GM12865 (cell line): ENCODE results near the gene PPP2R5C.

Experiments
- DNase-seq: peaks from one replicate; pipeline ENCODE4 v3.0.0; 2010; ENCODE audit warnings: low read depth
- H3K4me3 ChIP-seq: 2 replicates; pipeline ENCODE4 v1.5.1; 2011; ENCODE audit warnings: mild to moderate bottlenecking, low read depth, low read length, control low read depth
- TF ChIP-seq, protein P1 (sequence below): IDR thresholded peaks from 2 replicates; pipeline ENCODE4 v1.5.1; 2011; ENCODE audit warnings: low read length, control low read depth, low read depth, inconsistent platforms; ENCODE audit not compliant: insufficient read depth; ENCODE audit errors: missing control alignments

PPP2R5C gene

DNA sequence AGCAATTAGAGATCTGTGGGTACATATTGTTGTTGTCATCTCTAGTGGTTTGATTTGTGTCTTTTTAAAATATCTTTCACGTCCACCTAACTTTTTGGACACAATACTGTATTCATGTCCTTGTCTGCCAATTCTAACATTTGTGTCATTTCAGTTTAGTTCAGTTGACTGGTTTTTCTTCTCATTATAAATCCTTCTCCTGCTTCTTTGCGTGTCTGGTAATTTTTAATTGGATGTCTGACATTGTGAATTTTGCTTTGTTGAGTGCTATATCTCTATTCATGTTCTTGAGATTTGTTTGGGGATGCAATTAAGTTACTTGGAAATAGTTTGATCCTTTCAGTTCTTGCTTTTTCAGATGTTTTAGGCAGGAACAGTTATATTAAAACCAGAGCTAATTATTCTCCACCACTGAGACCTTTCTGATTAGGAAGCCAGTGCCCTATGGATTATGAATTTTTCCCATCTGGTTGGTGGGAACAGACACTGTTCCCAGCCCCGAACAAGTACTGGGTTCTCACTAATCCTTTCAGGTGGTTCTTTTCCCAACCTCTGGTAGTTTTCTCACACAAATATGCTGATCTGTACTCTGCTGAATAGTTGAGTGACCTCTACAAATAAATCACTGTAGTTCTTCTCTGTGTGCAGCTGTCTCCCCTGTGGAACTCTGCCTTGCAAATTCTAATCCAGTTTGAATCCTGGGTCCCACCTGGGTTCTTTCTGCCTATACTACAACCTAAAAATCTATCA is 111.7 kb downstream of the PPP2R5C start:
- DNase-seq: no peak
- TF ChIP-seq, protein P1, sequence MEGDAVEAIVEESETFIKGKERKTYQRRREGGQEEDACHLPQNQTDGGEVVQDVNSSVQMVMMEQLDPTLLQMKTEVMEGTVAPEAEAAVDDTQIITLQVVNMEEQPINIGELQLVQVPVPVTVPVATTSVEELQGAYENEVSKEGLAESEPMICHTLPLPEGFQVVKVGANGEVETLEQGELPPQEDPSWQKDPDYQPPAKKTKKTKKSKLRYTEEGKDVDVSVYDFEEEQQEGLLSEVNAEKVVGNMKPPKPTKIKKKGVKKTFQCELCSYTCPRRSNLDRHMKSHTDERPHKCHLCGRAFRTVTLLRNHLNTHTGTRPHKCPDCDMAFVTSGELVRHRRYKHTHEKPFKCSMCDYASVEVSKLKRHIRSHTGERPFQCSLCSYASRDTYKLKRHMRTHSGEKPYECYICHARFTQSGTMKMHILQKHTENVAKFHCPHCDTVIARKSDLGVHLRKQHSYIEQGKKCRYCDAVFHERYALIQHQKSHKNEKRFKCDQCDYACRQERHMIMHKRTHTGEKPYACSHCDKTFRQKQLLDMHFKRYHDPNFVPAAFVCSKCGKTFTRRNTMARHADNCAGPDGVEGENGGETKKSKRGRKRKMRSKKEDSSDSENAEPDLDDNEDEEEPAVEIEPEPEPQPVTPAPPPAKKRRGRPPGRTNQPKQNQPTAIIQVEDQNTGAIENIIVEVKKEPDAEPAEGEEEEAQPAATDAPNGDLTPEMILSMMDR: no peak
- H3K4me3 ChIP-seq: no peak overlapping the region

DNA sequence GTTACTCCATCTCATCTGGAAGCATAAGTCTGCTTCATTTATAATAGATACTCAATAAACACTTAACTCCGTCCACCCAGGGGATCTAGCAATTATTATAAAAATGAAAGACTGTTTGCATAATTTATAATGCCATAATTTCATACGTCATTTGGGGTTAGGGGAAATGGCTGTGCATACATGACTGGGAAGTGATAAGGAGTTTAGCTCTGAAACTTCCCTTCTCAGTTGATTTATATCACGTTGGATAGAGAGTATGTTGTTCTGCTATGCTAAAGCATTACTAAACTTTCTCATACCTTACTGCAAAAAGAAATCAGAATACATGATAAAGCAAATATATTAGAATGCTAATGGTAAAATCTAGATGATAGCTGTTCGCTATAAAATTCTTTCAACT is 112.5 kb downstream of the PPP2R5C start:
- no peak overlapping the region for H3K4me3 ChIP-seq

DNA sequence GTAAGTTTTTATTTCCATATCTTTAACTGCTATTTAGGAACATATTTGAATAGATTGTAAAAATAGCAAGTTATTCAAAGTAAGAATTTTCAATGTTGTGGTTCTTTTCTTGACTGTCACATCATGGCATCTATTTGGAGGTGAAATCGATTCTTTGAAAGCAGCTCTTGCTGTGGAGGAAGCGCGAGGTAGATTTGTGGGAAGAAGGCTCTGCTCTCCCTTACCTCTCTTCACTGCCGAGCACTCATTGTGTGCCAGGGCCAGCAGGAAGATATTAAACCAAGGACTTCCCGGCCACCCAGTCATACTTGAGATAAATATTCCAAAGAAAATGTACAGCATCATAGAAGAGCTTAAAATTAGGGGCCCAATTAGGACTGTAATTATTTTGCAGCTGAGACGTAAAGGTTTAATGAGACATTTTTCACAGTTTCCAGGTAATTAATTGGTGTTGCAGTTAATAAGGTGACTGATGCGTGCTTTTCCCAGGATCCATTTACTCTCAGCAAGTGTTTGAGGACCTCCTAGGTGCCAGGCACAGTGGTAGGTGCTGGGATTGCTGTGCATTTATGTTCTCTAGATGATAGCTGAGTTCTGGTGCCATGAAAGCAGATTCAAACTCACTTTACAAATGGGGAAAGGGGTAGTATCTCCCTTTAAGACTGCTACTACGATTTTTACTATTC is 113.7 kb downstream of the PPP2R5C start:
- no peak for DNase-seq
- peak overlapping the region; percentile 38; the same call in 1 of the 2 replicates for H3K4me3 ChIP-seq
- TF ChIP-seq, protein P1: no peak

More for the DNA sequence above, 112.5 kb downstream of the PPP2R5C start:
- no peak for DNase-seq
- TF ChIP-seq, protein P1: no peak

DNA sequence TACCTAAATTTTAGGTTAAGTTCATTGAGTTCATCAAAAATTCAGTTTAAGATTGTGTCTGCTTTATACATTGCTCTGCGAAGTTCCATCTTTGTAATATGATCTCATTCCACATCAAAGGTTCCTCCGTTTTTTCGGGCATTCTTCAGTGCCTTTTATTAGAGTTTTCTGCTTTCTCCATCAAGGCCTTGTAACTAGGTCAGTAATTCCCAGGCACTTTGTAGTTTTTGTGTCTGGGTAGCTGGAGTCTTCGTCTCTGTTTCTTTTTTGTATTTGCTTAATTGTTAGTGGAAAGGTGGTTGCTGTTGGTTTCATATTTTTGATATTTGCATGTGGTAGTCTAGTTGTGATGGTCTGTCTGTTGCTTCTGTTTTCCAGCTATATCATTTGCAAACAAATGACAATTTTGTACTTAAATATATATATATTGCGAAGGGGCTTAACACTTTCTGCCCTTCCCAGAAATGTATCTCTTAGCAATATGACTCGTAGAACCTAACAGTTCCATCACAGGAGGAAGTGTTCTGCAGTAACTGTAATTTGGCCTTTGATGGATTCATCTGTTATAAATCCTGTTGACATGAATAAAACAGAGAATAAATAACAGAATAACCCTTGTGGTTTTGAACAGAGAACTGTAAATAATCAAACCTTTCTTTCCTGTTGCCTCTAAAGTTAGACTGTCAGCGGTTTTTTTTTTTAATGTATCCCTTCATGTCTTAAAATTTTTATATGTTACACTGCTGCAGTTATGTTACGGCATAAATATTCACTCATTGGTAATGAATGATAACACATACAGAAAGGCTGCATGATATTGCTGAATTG is 114.4 kb downstream of the PPP2R5C start:
- TF ChIP-seq, protein P1: no peak
- H3K4me3 ChIP-seq: peak overlapping the region; percentile 38
- DNase-seq: peak; percentile 58

DNA sequence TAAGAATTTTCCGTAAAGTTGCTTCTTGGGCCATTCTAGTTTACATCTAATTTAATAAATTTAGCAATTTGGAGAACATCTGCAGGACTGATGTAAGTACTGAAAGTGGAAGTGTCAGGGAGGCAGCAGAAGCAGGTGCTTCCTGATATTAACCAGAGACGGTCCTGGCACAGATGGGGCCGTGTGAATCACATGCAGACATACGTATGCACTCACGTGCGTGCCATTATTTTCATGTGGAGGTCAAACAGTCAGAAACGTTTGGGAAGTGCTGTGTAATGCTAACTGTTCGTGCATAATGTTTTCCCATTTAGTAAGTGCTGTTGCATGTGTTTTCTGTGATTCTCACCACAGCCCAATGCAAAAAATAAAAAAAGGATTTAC is 115.0 kb downstream of the PPP2R5C start:
- TF ChIP-seq, protein P1: no peak
- peak; percentile 95 for DNase-seq
- H3K4me3 ChIP-seq: peak overlapping the region; percentile 38

DNA sequence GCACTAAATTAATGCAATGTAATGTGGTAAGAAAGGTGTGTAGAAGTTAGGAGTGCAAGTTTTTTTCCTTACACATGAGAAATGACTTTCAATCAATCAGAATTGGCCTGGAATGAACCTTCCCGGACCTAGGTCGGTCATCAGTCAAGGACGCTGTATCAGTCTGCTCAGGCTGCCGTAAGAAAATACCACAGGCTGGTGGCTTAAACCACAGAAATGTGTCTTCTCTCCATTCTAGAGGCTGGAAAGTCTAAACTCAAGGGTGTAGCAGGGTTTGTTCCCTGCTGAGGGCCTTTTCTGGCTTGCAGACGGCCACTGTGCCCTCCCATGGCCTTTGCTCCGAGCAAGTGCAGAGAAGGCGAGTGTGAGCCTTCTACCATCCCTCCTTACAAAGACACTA is 116.3 kb downstream of the PPP2R5C start:
- TF ChIP-seq, protein P1: no peak
- no peak for DNase-seq
- no peak overlapping the region for H3K4me3 ChIP-seq
